NCI-H1417 (cell line): Measurements from ENCODE around the gene SLC11A1.

Source experiments
- DNase-seq, 3 experiments: peaks; one replicate each; lab custom pipeline; 2025; lab: John Stamatoyannopoulos, UW

The SLC11A1 gene

DNA sequence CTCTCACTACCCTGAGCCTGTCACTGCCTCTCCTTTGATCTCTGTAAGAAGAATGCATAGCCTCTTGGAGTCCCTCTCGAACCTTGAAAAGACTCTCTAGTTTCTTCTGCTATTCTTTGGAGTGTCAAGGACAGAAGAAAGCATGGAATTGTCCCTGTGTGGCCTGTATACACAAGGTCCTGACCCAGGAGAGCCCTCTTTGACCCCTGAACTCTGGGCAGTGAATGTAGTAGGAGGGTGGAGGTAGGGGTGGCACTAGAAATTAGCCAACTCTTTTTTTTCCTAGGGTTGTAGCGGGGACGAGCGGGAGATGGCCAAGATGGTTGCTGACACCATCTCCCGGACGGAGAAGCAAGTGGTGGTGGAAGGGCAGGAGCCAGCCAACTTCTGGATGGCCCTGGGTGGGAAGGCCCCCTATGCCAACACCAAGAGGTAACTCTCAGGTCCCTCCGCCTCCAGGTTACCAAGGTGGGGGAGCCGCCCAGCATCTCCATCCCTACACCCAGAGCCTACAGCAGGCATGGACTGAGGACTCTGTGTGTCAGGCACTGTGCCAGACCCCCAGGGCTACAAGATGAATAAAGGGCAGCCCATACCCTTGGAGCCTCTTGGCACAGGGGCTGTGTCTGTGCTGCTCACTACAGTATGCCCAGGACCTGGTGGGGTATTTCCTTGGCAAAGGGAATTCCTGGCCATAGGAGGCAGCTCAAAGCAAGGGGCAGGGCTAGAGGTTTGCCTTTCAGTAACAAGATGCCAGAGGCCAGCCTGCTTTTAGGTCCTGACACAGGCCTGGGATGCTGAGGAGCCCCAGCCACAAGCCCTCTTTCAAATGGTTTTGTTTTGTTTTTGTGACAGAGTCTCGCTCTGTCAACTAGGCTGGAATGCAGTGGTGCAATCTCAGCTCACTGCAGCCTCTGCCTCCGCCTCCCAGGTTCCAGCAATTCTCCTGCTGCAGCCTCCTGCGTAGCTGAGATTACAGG lies 53.2 kb downstream of the SLC11A1 start:
- DNase-seq, result no peak

DNA sequence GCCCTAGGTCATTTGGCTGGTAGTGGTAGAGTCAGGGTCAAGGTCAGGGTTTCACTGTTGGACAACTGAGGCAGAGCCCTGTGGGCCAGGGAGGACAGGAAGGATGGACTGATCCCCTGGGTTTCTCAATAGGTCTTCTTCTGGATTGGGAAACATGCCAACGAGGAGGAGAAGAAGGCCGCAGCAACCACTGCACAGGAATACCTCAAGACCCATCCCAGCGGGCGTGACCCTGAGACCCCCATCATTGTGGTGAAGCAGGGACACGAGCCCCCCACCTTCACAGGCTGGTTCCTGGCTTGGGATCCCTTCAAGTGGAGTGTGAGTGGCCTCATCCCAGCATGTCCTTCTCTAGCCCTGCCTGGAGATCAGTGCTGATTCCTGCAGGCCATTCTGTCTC lies 54.9 kb downstream of the SLC11A1 start:
- no peak for DNase-seq

DNA sequence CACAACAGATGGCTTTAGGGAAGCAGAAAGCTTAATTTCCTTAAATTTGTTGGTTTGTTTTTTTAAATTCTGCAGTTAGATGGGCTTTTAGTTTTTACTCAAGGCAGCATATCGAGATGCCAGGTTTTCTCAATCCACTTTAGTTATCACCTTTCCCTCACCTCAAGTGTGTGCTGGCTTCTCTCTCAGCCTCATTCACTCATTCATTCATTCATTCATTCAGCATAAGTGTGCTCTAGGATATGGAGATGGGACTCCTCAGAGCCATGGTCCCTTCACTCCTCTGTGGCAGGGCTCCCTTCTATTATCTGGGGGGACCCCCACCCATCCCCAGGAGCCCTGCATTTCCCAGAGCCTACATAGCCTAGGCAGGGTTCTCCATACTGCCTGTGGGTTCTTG lies 55.9 kb downstream of the SLC11A1 start:
- DNase-seq, result no peak

DNA sequence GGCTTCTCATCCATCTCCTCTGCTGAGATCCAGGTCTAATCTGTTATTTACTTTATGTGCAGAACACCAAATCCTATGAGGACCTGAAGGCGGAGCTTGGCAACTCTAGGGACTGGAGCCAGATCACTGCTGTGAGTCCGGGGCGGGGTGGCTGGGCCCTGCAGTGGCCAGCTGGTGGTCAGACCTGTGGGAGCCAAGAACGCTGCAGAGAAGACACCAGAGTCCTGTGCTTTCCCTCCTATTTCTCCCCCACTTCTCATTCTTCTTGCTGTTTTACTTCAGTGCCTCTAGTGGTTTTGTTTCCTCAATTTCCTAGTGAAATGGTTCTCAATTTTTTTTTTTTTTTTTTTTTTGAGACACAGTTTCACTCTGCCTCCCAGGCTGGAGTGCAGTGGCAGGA lies 56.5 kb downstream of the SLC11A1 start:
- DNase-seq, result no peak

DNA sequence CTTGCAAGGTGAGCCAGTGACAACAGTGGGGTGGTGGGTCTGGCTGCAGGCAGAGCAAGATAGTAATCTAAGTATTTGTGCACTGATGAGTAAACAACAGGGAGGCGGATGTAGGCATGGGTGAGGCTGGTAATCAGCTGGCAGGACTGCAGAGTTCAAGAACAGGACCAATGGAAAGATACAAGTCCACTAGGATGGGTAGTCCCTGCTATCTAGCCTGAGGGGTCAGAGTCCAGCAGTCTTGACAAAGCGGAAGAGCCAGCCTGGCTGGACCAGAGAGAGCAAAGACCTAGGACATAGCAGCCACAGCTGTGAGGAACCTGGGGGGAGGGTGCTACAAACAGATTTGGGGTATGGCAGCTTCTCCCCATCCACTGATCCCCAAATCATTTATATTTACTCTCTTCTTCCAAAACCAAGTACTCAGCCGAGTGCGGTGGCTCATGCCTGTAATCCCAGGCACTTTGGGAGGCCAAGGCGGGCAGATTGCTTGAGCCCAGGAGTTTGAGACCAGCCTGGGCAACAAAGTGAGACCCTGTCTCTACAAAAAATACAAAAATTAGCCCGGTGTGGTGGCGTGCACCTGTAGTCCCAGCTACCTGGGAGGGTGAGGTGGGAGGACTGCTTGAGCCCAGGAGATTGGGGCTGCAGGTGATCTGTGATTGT lies 62.8 kb downstream of the SLC11A1 start:
- DNase-seq, result no peak

DNA sequence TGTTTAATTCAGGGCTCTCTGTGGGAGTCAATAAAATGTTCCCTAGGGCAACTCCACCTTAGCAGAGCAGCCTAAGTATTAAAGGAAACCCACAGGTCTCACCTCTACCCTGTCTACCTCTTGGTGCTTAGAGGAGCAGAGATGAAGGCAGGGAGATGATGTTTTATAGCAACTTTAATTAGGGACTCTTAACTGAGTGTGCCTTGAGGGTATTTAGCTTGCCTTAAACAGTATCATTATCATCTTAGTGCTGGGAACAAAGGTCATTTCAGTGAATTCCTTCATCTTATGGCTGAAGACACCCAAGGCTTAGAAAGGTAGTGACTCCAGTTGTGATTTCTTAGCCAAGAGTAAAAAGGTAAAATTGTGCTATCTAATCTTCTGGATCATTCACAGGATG lies 63.5 kb downstream of the SLC11A1 start:
- DNase-seq, result no peak
